Astrocyte of the spinal cord (primary cell): ENCODE measurements around the gene RNF144A.

Source experiments
- DNase-seq: peaks from one replicate; pipeline ENCODE4 v3.0.0; 2011; ENCODE audit warnings: low read depth, low spot score
- H3K4me3 ChIP-seq: 2 replicates; pipeline ENCODE4 v1.5.1; 2011; ENCODE audit warnings: low read depth, mild to moderate bottlenecking, low read length, moderate library complexity
- in situ Hi-C: cut with HindIII; loops from 2 replicates; pipeline ENCODE4 v1.10.0; 2017; ENCODE audit warnings: low sequenced_read_pairs
- TF ChIP-seq, protein P1 (sequence below): IDR thresholded peaks from 2 replicates; pipeline ENCODE4 v1.5.1; 2012; ENCODE audit warnings: low read depth, mild to moderate bottlenecking, low read length, inconsistent platforms

The RNF144A gene

GRCh38 chr2:6965071-6965795 lies 48.0 kb downstream of the RNF144A start:
- in situ Hi-C loops = no loop called here
- DNase-seq = no peak
- TF ChIP-seq, protein P1, sequence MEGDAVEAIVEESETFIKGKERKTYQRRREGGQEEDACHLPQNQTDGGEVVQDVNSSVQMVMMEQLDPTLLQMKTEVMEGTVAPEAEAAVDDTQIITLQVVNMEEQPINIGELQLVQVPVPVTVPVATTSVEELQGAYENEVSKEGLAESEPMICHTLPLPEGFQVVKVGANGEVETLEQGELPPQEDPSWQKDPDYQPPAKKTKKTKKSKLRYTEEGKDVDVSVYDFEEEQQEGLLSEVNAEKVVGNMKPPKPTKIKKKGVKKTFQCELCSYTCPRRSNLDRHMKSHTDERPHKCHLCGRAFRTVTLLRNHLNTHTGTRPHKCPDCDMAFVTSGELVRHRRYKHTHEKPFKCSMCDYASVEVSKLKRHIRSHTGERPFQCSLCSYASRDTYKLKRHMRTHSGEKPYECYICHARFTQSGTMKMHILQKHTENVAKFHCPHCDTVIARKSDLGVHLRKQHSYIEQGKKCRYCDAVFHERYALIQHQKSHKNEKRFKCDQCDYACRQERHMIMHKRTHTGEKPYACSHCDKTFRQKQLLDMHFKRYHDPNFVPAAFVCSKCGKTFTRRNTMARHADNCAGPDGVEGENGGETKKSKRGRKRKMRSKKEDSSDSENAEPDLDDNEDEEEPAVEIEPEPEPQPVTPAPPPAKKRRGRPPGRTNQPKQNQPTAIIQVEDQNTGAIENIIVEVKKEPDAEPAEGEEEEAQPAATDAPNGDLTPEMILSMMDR = no peak
- no peak overlapping the region for H3K4me3 ChIP-seq

DNA sequence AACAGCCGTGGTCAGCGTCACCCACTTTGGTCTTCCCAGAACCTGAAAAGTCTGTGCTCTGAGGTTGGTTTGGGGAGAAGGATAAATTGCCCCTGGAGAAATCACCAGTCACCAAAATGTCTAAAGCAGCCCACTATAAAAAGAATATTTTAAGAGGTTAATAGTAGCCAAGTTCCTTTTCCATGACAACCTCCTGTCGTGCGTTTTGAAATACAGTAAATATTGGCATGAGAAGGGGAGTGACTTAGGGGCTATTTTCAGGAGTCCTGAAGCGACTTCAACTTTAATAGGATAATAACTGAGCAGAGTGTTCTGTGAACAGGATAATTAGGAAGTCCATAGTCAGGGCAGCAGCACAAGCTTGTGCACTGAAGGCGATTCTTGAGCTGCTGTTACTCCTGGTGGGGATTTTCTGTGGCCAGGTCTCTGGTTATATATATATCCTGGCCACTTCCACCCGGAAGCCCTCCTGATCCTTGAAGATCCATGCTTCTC lies 49.3 kb downstream of the RNF144A start:
- DNase-seq = no peak
- no peak overlapping the region for H3K4me3 ChIP-seq
- in situ Hi-C loops = no loop called here
- TF ChIP-seq, protein P1 = no peak

DNA sequence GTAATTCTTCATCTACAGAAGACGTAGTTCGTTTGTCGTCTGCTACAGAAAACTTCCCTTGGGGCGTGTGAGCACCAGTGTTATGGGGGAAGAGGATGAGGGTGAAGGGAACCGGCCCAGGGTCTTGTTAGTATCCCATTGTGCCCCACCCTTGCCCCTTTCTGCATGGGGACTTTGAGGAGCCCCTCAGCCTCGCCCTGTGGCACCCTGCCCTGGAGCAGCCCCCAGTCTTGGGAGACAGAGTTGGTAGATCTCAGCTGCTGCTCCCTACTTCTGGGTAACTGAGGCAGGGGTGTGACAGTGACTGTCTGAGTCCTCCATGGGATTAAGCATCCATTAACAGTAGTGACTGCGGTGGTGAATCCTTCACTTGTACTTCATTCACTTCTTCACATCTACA lies 50.1 kb downstream of the RNF144A start:
- no peak for DNase-seq
- H3K4me3 ChIP-seq = no peak overlapping the region
- in situ Hi-C loops = no loop called here
- TF ChIP-seq, protein P1 = no peak

- in situ Hi-C loops = no loop called here
Observed at GRCh38 chr2:6968319-6969100, 51.3 kb downstream of the RNF144A start.

GRCh38 chr2:6970551-6970950 lies 53.3 kb downstream of the RNF144A start:
- no peak for DNase-seq
- in situ Hi-C loops = no loop called here
- TF ChIP-seq, protein P1 = no peak
- H3K4me3 ChIP-seq = no peak overlapping the region

More at GRCh38 chr2:6968319-6969100, 51.3 kb downstream of the RNF144A start:
- DNase-seq = peak; percentile 76
- TF ChIP-seq, protein P1 = peak; percentile 27
- no peak overlapping the region for H3K4me3 ChIP-seq

GRCh38 chr2:6970976-6971480 lies 53.8 kb downstream of the RNF144A start:
- in situ Hi-C loops = no loop called here
- H3K4me3 ChIP-seq = no peak overlapping the region
- DNase-seq = no peak
- TF ChIP-seq, protein P1 = no peak
